GM21526 (cell line): Measurements from ENCODE around the gene PRUNE1.

Experiments used
- ATAC-seq: cut with Tn5 transposase; IDR thresholded peaks from one replicate; pipeline ENCODE4 v1.9.1; 2021; ENCODE audit warnings: moderate library complexity; ENCODE audit not compliant: unreplicated experiment, low FRiP score

The PRUNE1 gene

GRCh38 chr1:150976401-150976821, 31.8 kb upstream of the PRUNE1 start:
- no peak for ATAC-seq

GRCh38 chr1:150976879-150977694, 31.2 kb upstream of the PRUNE1 start:
- no peak for ATAC-seq

GRCh38 chr1:150979092-150980056, 28.9 kb upstream of the PRUNE1 start:
- ATAC-seq, result no peak

GRCh38 chr1:150981177-150981804, 27.0 kb upstream of the PRUNE1 start:
- no peak for ATAC-seq

- ATAC-seq, result no peak
Observed at GRCh38 chr1:150981805-150982712, 26.2 kb upstream of the PRUNE1 start, which contains the start of gene ANXA9. ANXA9 (plus strand) TSS chr1:150982292; CDS start chr1:150983106, 814 bp downstream.

- ATAC-seq, result no peak
Observed at GRCh38 chr1:150985179-150985825, 22.9 kb upstream of the PRUNE1 start.

GRCh38 chr1:150987924-150988323, 20.3 kb upstream of the PRUNE1 start:
- ATAC-seq, result no peak

- ATAC-seq, result no peak
Observed at GRCh38 chr1:150992626-150993025, 15.6 kb upstream of the PRUNE1 start.

- ATAC-seq, result no peak
Observed at GRCh38 chr1:150994248-150994647, 14.0 kb upstream of the PRUNE1 start.

GRCh38 chr1:150995460-150995859, 12.8 kb upstream of the PRUNE1 start:
- ATAC-seq, result no peak

- no peak for ATAC-seq
Observed at GRCh38 chr1:150995896-150996295, 12.4 kb upstream of the PRUNE1 start.

- ATAC-seq, result no peak
Observed at GRCh38 chr1:150997126-150997872, 10.9 kb upstream of the PRUNE1 start.

- no peak for ATAC-seq
Observed at GRCh38 chr1:150997949-150998348, 10.3 kb upstream of the PRUNE1 start.

- no peak for ATAC-seq
Observed at GRCh38 chr1:150999051-150999674, 9.1 kb upstream of the PRUNE1 start.

GRCh38 chr1:150999926-151000325, 8.3 kb upstream of the PRUNE1 start:
- no peak for ATAC-seq

GRCh38 chr1:151000408-151000807, 7.8 kb upstream of the PRUNE1 start:
- ATAC-seq, result no peak

GRCh38 chr1:151001602-151002001, 6.6 kb upstream of the PRUNE1 start:
- ATAC-seq, result no peak

GRCh38 chr1:151002051-151002450, 6.2 kb upstream of the PRUNE1 start:
- no peak for ATAC-seq
